DND-41 (cell line): ENCODE data around the gene RELCH.

Experiments
- ATAC-seq: fragments of 200-7000 bp; cut with Tn5 transposase; 3 replicates; pipeline ENCODE4 v1.9.1; 2021; ENCODE audit warnings: low read depth; ENCODE audit not compliant: insufficient read depth
- DNase-seq: peaks from one replicate; pipeline ENCODE4 v3.0.0-alpha.2; 2020
- H2AFZ ChIP-seq: 2 replicates; pipeline ENCODE4 v1.6.0; 2012; ENCODE audit warnings: low read depth, low read length
- H3K27ac ChIP-seq: 2 replicates; pipeline ENCODE4 v1.5.1; 2012; ENCODE audit warnings: low read length, inconsistent platforms
- H3K27me3 ChIP-seq: fragments of 200-600 bp; sonication (generic); 2 replicates; pipeline ENCODE4 v1.6.0; 2012; ENCODE audit warnings: low read length, mild to moderate bottlenecking, inconsistent platforms; ENCODE audit not compliant: insufficient read depth, poor library complexity
- H3K36me3 ChIP-seq: 2 replicates; pipeline ENCODE4 v1.5.1; 2012; ENCODE audit warnings: low read length, inconsistent platforms; ENCODE audit not compliant: insufficient read depth
- H3K4me1 ChIP-seq: 2 replicates; pipeline ENCODE4 v1.5.1; 2012; ENCODE audit warnings: mild to moderate bottlenecking, low read length; ENCODE audit not compliant: insufficient read depth
- H3K4me2 ChIP-seq: 2 replicates; pipeline ENCODE4 v1.6.0; 2012; ENCODE audit warnings: mild to moderate bottlenecking, moderate library complexity, low read length, inconsistent platforms; ENCODE audit not compliant: insufficient read depth
- H3K4me3 ChIP-seq, 2 experiments: fragments of 200-600 bp in 1 of 2; shearing (Covaris generic) in 1 of 2; 2 replicates each; pipeline ENCODE4 v1.5.1; 2012 to 2016; ENCODE audit warnings: inconsistent platforms in 2 of 2, low read length in 2 of 2, mild to moderate bottlenecking in 2 of 2, low read depth in 1 of 2, moderate library complexity in 1 of 2
- H3K79me2 ChIP-seq: 2 replicates; pipeline ENCODE4 v1.6.0; 2012; ENCODE audit warnings: low read length, inconsistent platforms; ENCODE audit not compliant: insufficient read depth
- H3K9ac ChIP-seq: 2 replicates; pipeline ENCODE4 v1.6.0; 2012; ENCODE audit warnings: low read depth, mild to moderate bottlenecking, inconsistent platforms, low read length, moderate library complexity
- H3K9me3 ChIP-seq: 2 replicates; pipeline ENCODE4 v1.5.1; 2012; ENCODE audit warnings: low read length, moderate library complexity, mild to moderate bottlenecking, inconsistent platforms; ENCODE audit not compliant: insufficient read depth, severe bottlenecking
- H4K20me1 ChIP-seq: 2 replicates; pipeline ENCODE4 v1.6.0; 2012; ENCODE audit warnings: low read length; ENCODE audit not compliant: insufficient read depth
- EZH2 ChIP-seq: IDR thresholded peaks from 3 replicates; pipeline ENCODE4 v1.6.1; 2012; ENCODE audit warnings: borderline replicate concordance, low read depth, mild to moderate bottlenecking, moderate library complexity, low read length, inconsistent platforms; ENCODE audit not compliant: severe bottlenecking
- TF ChIP-seq, protein P1 (sequence below): IDR thresholded peaks from 2 replicates; pipeline ENCODE4 v1.5.1; 2012; ENCODE audit warnings: borderline replicate concordance, low read length, moderate library complexity, mild to moderate bottlenecking; ENCODE audit not compliant: poor library complexity, severe bottlenecking; ENCODE audit errors: extremely low read depth

The RELCH gene

DNA sequence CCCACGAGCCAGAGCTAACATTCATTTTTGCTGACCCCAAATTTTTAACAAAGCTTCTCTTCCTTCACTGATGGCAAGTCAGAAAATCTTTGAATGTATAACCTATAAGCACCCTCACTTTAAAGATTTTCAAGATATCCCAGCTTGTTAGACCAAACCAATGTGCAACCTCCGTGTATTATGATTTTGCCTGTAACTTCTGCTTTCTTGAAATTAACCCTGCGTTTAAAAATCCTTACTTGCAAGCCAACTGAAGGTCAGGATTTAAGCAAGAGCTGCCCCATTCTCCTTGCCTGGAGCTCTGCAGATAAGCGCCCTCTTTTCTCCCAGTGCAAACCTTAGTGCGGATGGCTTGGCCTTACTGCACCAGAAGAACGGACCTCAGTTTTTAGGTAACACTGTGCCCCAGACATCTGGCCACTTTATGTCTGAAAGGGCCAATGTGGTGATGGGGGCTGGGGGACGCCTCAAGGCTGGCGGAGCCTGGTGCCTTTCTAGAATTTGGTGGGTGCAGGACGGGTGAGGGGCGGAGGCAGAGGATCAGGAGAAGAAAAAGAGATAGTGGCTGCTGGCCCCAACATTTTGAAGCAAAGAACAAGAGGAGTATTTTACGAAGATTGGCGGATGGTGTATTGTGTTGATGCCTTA lies 137.2 kb downstream of the RELCH start:
- Histone ChIP-seq H3K27ac (no peak overlapping the region), H2AFZ (no peak overlapping the region), H3K4me3 (no peak overlapping the region), H4K20me1 (no peaks in the 10 kb centered on the region; the same call in 1 of the 2 replicates), H3K27me3 (peaks cover 9% of the 10 kb centered on the region), H3K36me3 (no peaks in the 10 kb centered on the region), H3K9me3 (no peaks in the 10 kb centered on the region), H3K4me2 (no peak overlapping the region), H3K4me1 (no peaks in the 10 kb centered on the region), H3K79me2 (no peaks in the 10 kb centered on the region), H3K9ac (no peak overlapping the region)
- no peak for TF ChIP-seq EZH2
- TF ChIP-seq, protein P1, sequence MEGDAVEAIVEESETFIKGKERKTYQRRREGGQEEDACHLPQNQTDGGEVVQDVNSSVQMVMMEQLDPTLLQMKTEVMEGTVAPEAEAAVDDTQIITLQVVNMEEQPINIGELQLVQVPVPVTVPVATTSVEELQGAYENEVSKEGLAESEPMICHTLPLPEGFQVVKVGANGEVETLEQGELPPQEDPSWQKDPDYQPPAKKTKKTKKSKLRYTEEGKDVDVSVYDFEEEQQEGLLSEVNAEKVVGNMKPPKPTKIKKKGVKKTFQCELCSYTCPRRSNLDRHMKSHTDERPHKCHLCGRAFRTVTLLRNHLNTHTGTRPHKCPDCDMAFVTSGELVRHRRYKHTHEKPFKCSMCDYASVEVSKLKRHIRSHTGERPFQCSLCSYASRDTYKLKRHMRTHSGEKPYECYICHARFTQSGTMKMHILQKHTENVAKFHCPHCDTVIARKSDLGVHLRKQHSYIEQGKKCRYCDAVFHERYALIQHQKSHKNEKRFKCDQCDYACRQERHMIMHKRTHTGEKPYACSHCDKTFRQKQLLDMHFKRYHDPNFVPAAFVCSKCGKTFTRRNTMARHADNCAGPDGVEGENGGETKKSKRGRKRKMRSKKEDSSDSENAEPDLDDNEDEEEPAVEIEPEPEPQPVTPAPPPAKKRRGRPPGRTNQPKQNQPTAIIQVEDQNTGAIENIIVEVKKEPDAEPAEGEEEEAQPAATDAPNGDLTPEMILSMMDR = no peak
- DNase-seq = no peak
- no peak for ATAC-seq

GRCh38 chr18:62324917-62325805 lies 138.1 kb downstream of the RELCH start, which contains the start of gene TNFRSF11A:
Gene TNFRSF11A, plus strand, starts transcription at chr18:62325310. Its CDS starts 43 bp downstream, at chr18:62325353.
- Histone ChIP-seq H3K4me1 (no peaks in the 10 kb centered on the region), H3K27ac (no peak within 1 kb of the TSS), H3K4me3 (no peak within 1 kb of the TSS), H3K9ac (no peak within 1 kb of the TSS), H2AFZ (no peak within 1 kb of the TSS), H3K27me3 (peaks cover 11% of the 10 kb centered on the region), H3K36me3 (no peaks in the 10 kb centered on the region), H3K9me3 (no peaks in the 10 kb centered on the region), H3K4me2 (no peak within 1 kb of the TSS), H3K79me2 (no peaks in the 10 kb centered on the region), H4K20me1 (no peaks in the 10 kb centered on the region; the same call in 1 of the 2 replicates)
- ATAC-seq (no peak), DNase-seq (no peak)
- no peak for TF ChIP-seq EZH2
- TF ChIP-seq, protein P1 = no peak

DNA sequence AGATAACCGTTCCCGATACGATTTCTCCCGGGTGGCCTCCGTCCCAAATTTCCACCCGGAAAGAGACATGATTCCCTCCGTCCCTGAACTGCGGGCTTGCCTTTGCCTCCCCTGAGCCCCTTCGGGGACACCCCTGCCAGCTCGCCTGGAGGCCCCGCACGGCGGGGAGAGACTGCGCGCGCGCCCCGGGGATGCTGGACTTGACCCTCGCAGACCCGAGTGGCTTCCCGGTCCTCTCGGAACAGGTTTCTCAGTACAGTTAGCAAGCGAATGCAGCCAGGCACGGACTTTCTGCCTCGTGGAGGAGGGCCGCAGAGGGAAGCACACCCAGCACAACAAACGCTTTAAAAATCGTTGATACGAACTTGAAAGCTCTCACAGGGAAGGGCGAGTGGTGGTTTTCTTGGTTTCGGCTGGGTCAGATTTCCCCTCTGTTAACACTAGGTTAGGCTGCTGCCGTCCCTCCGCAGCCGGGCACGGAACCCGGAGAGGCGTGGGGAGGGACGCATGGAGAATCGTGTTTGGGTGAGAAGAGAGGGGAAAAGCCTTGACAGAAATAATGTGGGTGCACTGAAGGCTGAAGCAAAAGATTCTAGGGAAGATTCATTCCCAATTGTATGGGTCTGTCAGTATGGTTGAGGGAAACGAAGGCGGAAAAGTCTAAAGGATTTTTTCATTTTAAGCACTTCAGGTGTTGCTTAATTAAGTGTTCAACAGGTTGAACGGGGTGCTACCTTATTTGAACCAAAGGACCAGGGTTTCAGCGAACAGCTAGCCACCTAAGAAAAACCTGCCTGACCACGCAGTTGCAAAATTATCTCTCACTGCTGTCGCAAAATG lies 139.0 kb downstream of the RELCH start:
- Histone ChIP-seq H3K9ac (no peak overlapping the region), H3K9me3 (no peaks in the 10 kb centered on the region), H3K27ac (no peak overlapping the region), H3K4me1 (no peaks in the 10 kb centered on the region), H3K79me2 (no peaks in the 10 kb centered on the region), H4K20me1 (no peaks in the 10 kb centered on the region; the same call in 1 of the 2 replicates), H3K36me3 (no peaks in the 10 kb centered on the region), H2AFZ (no peak overlapping the region), H3K4me3 (no peak overlapping the region), H3K27me3 (peaks cover 15% of the 10 kb centered on the region), H3K4me2 (no peak overlapping the region)
- ATAC-seq = no peak
- DNase-seq = no peak
- TF ChIP-seq EZH2 = no peak
- TF ChIP-seq, protein P1 = no peak
